GF-D8 (cell line): ENCODE measurements around the gene AUH.

ENCODE experiments used
- DNase-seq: peaks from one replicate; lab custom pipeline; 2025; lab: John Stamatoyannopoulos, UW

The AUH gene

DNA sequence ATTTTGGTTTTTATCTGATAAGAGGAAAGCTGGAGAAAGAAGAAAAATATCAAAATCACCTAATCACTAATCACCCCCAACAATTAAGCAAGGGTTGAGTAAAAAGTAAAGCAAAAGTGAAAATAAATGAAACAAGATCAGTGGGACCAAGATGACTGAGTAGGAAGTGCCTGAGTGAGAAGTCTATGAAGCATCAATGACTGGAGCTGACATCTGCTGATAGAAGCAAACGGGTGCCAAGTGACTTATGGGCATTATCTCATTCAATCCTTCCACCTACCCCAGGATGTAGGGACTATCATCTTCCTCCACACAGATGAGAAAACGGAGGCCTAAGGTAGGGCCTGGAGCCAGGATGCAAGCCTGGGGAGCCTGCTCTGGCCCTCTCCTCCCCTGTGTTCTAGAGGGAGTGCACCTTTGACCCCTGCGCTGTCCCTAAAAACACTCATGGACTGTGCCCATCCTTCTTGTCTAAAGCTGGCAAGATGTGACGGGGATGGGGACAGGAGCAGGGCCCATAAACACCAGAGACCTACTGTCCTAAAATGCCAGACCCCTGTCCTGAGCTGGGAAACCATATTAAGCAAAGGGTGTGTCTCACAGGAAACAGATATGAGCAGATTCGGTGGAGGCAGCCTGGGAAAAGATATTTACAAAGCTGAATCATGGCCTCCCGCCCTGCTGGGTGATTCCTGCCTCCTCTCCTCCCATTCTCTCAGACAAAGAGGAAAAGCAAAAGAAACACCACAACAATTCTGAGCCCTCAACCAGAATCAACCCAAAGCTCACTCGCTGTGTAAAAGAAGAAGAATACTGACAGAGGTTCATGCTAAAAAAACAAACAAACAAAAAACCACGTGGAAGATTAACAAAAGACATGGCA, 116.0 kb downstream of the AUH start:
- DNase-seq: no peak

DNA sequence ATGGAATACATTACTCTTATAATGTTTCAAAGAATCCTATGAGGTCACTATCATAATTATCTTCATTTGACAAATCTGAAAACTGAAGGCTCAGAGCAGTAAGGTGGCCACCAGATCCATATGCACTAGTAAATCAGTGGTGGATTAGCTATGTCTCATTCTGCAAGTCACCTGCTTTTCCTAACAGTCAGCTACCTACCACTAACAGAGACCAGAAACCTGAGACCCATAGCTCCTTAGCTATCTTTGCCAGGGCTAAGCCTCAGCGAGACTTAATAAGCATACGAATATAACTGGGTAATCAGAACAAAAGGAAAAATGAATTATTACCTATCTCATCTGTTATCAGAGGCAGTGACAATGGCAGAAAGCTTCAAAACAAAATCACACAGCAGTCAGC, 118.7 kb downstream of the AUH start:
- DNase-seq: no peak

- no peak for DNase-seq
These were observed 119.8 kb downstream of the AUH start for GRCh38 chr9:91241909-91242308.

- DNase-seq: no peak
These were observed 121.0 kb downstream of the AUH start for GRCh38 chr9:91240596-91241165.

DNA sequence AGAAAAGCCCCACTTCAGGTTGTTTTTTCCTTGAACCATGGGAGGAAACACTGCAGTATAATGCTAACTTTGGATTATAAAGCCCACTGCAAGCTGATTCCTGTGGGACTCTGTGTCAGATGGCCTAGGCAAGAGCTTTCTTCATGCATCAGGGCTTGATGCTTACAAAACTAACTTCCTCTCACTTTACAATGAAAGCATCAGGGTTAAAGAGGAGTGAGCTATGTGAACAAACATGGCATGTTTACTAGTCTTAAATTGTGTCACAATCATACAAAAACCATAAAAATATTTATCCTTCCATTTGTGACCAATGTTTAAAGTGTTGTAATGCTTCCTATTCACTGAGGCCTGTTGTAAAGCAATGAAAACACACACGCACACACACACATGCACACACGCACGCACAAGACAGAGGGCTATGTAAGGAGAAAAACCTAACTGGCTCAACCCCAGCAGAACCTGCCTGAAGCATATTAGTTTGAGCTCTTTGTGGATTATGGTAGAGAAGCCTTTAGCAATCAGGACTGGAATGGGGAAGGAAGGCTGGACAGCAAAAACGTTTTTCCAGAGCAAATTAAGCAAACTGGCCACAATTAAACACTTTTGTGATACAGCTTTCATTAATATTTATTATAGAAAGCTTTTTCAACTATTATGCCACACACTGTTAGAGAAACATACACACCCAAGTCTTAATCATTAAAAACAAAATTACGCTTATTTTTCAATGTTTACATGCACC, 122.2 kb downstream of the AUH start:
- no peak for DNase-seq

GRCh38 chr9:91234523-91234922, 127.2 kb downstream of the AUH start:
- DNase-seq: no peak

- no peak for DNase-seq
These were observed 130.1 kb downstream of the AUH start for GRCh38 chr9:91231619-91232018.

DNA sequence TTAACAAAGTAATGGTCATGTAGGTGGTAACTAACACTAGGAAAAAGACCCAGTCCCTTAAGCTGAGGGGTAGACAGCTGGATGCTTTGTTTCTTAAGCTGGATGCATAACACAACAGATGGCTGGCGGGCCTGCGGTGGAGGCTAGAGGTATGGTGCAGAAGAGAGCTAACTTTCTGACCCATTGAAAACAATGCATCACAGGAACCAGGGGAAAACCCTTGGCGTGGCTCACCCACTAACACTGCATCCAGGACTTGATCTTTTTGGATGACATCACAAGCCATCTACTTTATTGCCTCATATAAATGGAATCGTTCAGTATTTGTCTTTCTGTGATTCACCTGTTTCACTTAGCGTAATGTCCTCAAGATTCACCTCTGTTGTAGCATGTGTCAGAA, 138.7 kb downstream of the AUH start:
- no peak for DNase-seq

DNA sequence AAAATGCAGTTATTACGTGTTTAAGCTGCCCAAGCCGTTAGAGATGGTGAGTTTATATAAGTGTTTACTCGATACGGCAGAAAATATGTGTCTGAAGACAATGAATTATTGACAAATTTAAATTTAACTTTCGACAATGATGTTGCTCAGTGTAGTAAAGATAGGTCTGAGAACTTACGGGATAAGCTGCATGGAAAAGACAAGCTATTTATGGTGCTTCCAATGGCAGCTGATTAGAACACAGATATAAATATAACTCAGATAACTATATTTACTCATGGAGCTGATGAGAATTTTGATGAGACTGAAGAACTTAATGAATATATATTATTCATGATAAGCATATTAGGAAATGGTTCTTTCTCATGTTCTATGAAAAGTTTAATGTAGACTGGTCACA, 139.3 kb downstream of the AUH start:
- no peak for DNase-seq

DNA sequence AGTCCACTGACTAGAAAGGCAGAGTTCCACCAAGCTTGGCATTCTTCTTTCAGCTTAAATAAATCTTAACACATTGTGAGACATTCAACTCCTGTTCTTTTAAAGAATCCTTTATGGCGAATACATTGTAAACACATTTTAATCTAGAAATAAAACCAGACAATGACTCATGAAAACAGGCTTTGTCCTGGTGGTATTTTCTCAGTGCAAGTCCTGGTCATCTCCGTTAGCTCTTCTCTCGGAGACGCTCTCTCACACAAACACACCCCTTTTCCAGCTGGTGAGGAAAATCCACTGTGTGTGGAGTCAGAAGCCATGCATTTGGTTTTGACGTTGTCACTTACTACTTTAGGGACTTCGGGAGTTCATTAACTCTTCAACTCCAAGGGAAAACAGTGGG, 140.4 kb downstream of the AUH start:
- no peak for DNase-seq

- DNase-seq: no peak
These were observed 141.1 kb downstream of the AUH start for GRCh38 chr9:91220491-91221135.

DNA sequence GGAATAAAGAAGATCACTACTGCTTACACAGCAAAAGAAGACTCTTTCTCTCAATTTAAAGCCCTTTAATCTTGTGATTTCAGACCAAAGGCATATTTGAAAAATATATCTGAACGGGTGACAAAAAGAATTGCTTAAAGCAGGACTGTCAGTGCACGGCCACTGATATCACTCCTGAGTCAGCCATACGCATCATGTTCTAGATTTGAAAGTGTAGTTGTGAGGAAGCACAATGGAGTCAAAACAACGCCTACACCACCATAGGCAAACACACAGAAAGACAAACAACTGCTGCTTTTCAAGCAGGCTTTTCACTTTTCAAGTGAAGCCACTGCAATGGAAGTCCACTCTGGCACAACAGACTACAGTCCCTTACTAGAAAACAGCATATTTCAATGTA, 141.7 kb downstream of the AUH start:
- DNase-seq: no peak

- no peak for DNase-seq
These were observed 142.2 kb downstream of the AUH start for GRCh38 chr9:91219557-91219956.

DNA sequence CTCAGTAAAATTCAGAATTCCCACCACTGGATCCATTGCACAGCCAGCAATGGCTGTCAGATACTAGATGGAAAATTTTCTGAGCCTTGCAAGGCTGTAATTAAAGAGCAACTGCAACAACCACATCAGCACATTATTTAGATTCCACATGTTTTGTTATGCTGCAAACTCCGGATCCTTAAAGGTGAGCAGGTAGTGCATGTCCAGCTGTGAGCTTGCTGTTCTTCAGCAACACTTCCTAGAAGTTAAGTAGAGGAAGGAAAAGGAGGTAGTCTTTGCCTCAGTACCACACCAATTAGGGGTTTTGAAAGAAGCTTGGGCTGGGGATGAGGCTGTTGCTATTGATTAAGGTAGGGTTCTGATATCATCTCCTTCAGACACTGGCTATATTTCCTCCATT, 144.3 kb downstream of the AUH start:
- DNase-seq: no peak

DNA sequence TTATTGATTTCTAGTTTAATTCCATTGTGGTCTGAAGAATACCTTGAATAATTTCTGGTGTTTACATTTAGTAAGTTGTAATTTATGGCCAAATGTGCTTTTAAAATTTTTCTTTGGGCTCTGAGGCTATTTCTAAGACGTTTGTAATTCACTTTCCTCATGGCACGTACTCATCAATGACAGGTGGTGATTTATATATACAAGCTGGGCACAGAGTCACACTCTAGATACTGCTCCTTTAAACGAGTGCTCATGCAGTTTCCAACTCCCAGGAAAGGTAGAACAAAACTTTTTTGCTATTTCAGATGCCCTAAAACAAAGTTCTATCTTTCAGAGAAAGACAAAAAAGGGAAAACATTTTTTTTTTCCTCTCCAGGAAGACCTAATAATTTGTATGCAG, 146.9 kb downstream of the AUH start:
- DNase-seq: no peak

GRCh38 chr9:91214086-91214485, 147.6 kb downstream of the AUH start:
- no peak for DNase-seq

GRCh38 chr9:91212596-91213243, 149.0 kb downstream of the AUH start:
- DNase-seq: no peak

DNA sequence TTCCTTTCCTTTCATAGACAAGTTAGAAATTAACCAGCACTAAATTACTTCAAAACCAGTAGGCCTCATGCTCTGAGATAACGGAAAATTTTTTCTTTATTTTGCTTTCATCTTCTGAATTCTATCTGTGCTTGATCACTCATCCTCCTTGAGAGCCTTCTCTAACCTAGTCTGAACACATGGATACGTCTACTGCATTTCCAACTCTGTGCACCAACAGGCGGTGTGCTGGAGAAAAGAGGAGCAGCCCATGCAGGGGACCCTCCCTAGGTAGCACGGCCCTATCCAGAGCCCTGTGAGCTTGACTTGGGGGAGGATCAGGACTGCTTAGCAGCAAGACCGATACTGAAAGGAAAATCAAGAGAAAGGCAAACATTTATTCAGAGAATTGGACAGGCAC, 149.8 kb downstream of the AUH start:
- no peak for DNase-seq

DNA sequence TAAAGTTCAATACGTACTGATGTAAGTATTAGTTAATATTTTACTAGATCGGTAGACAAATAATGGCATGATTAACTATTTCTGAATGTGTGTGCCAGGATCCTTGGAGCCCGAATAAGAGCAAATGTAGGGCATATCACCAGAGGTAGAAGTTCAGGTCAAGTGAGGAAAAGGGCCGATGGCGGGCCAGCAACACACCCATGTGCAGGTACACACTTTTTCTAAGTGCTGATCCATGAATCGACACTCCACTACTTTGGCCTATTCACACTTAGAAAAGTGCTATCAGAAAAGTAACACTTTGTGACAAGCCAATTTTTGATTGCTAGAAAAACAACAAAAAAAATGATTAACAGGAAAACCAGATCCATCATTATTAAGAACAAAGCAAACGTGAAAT, 150.3 kb downstream of the AUH start:
- DNase-seq: no peak

DNA sequence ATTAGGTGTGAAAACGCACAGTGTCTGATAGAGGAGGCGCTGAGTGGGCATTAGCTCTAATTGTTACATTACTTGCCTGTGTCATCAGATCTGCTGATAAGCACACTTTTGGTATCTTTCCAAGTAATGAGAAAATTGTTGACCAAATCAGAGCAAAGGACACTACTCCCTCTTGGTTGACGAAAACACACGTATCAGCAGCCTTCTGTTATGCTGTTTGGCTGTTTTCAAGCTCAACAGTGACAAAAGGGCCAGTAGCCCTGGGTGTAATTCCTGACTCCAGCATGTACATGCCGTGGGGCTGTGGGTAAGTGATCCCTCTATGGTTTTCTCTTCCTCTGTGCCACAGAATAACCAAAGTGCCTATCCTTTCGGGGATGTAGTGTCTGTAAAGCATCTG, 151.4 kb downstream of the AUH start:
- DNase-seq: no peak

DNA sequence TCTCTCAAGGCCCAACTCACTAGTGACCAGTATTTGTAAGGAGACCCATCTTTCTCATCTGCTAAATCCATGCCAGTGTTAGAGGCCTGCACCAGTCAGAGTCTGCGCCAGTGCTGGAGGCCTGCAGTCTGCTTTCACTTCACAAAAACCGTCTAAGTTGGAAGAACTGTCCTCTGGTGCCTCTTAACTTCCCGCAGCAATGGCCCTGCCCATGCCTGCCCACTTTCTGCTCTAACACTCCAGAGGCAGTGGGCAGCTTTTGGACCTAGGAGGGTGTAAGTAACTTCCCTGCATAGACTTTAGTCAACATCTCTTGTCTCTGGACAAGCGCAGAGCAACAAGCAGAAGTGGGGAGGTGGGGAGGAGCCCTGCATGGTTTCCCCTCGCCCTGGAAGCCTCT, 152.9 kb downstream of the AUH start:
- no peak for DNase-seq

DNA sequence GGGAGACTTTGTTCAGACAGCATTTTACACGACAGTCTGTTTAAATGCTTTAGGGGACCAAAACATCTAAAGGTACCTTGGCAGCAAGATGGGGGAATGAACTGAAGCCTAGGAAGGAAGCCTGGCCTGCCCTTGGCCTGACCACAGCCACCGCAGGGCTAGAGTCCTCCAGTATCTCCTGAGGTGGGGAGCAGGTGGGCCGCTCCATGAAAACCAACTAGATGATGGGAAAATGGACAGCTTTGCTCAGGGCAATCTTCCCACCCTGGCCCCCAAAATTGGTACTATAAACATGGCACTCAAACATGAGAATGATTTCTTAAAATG, 153.3 kb downstream of the AUH start:
- no peak for DNase-seq
